SK-MEL-5 (cell line): Measurements from ENCODE around the gene PSMB2. TPM values are rescaled to one million over a fixed set of nuclear protein-coding genes. Genes with fewer than 3 reads are reported as not detected.
A peak's percentile ranks its signal among the peaks of the same experiment; 100 is the strongest.

Source experiments
- DNase-seq: peaks from one replicate; pipeline ENCODE4 v3.0.0-alpha.2; 2016; ENCODE audit warnings: low read depth, low spot score
- in situ Hi-C: cut with HindIII; loops from 2 replicates; pipeline ENCODE4 v1.10.0; 2016; ENCODE audit warnings: low sequenced_read_pairs, high pct_unique_total_duplicates, low pct_unique_long_range_greater_than_20kb
- total RNA-seq: library from RNA; depleted of rRNA; stranded (reverse); fragments of >200 nt; shearing (Covaris generic); gene quantifications from 2 replicates; pipeline ENCODE4 v1.2.3, GENCODE V29; 2014

Gene PSMB2
- total RNA-seq, 1 experiment from 2014 or later = 28.3 TPM

DNA sequence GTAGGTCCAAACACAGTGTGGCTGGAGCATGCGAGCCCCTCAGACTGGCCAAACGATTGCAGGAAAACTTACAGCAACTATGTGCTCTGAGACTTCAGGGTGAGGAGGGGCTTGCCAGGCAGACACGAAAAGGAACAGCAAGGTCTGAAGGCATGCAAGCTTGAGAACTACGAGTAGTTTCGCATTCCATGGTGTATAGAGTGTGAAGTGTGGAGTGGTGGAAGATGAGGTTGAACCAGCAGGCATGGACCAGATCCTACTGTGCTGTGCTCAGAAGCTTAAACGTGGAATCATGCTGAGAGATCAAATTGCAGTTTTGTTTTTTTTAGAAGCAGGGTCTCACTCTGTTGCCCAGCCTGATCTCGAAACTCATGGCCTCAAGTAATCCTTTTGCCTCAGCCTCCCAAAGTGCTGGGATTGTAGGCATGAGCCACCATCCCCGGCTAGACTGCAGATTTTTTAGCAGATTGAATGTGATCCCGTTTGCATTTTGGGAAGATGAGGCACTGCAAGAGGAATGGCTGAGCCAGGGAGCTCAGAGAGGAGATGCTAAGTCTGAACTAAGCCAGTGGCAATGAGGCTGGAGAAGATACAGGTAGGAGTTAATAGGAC, 73.3 kb downstream of the PSMB2 start:
- in situ Hi-C loops = no loop called here
- DNase-seq = no peak

DNA sequence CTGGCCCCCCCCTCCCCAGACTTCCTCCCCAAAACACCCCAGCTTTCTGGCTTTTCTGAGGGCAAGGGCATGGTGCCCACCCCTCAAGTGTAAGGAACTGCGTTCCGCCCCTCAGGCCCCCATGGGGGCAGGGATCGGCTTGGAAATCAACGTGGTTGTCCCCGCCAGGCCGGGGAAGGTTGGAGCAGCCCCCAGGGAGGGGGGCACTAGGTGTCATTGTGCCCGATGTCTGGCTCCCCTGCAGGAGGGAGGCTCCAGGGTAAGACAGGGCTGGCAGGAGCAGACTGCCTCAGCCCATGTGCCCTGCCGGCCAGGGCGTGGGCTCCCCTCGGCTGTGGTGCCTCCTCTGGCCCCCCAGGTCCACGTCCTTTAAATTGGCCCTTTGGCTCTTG, 75.6 kb downstream of the PSMB2 start:
- in situ Hi-C loops = no loop called here
- no peak for DNase-seq

DNA sequence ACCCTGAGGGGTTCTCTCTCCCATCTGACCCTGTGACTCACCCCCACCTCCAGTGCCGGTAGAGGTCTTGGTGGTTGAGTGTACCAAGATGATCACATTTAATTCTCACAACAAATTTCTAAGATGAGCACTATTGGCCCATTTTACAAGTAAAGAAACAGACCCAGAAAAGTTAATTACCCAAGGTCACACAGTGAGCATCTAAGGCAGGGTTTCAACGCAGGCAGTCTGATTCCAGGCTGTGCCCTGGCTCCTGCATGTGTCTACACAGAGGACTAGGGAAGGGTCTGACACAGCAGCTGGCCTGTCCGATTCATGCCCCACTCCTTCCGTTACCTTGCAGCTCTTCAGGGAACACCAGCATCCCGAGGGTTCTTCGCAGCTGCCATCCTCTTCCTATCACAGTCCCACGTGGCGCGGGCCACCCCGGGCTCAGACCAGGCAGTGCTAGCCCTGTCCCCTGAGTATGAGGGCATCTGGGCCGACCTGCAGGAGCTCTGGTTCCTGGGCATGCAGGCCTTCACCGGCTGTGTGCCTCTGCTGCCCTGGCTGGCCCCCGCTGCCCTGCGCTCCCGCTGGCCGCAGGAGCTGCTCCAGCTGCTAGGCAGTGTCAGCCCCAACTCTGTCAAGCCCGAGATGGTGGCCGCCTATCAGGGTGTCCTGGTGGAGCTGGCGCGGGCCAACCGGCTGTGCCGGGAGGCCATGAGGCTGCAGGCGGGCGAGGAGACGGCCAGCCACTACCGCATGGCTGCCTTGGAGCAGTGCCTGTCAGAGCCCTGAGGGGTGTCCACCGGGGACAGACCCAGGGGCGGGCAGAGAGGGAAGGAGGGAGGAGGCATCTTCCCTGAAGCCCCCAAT, 76.2 kb downstream of the PSMB2 start:
- in situ Hi-C loops = no loop called here
- DNase-seq = no peak

DNA sequence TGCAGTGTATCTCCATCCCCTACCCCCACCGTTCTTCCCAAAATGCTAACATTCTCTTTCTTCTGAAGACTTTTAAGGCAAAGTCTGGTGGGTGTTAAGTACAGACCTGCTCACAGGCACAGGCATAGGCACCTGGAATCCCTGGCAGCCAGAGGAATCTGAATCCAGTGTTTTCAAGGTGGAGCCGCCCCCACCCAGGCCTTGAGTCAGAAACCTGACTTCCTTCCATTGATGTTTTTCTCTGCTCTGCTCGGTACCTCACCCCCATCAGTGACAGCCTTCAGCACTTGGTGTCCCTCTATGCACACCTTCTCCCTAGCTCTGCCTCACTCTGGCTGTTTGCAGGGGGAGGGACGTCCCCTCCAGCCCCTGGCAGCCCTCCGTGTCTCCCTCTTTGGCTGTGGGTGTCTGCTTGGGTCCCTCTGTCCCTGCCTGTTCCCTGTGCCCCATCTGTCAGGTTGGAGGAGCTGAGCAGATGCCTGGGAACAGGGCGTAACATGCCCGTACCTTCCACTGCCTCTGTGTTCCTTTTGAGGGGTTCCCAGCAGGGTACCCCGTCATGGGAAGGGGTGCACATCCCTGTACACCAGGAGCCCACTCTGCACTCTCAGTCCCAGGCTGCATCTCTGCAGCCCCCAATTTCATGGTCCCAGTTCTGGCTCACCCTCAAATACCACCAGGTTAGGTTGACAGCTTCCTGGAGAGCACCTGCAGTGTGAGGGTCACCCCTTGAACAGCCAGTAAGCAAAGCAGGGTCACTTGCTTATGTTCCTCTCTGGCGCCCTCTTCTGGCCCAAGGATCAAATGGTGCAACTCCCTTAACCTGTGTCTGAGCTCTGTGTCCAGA, 77.1 kb downstream of the PSMB2 start:
- in situ Hi-C loops = no loop called here
- DNase-seq = peak; percentile 79

DNA sequence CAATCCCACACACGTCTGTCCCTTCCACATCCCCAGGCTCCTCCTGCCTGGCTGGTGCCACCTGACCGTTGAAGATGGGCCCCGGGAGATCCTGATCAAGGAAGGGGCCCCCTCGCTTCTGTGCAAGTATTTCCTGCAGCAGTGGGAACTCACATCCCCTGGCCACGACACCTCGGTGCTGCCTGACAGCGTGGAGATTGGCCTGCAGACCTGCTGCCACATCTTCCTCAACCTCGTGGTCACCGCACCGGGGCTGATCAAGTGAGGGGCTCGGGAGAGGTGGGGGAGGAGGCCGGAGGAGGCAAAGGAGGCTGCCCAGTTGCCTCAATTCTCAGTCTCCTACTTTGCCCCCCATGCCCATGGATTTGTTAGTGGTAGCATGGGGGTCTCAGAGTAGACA, 78.2 kb downstream of the PSMB2 start:
- no peak for DNase-seq
- in situ Hi-C loops = no loop called here

DNA sequence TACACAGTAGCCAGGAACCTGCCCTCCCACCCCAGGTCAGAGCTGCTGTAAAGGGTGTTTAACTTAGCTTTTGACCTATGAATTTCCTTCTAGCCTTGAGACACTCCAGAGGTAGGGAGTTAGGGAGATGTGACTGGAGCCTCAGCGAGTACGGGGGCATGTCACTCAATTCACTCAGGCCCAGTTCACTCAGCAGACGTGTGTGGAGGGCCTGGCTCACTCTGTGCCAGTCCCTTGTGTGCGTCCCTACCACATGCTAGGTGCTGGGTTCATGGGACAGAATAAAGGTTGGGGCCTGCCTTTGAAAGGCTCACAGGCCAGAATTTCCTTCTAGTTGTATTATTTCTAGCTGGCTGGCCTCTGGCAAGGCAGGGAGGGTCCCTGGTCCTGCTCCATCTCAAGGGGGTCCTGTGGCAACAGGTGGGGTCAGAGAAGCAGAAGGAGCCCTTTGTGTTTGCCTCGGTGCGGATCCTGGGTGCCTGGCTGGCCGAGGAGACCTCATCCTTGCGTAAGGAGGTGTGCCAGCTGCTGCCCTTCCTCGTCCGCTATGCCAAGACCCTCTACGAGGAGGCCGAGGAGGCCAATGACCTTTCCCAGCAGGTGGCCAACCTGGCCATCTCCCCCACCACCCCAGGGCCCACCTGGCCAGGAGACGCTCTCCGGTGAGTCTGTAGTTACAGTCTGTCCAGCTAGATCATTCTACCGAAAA, 79.2 kb downstream of the PSMB2 start:
- in situ Hi-C loops = no loop called here

DNA sequence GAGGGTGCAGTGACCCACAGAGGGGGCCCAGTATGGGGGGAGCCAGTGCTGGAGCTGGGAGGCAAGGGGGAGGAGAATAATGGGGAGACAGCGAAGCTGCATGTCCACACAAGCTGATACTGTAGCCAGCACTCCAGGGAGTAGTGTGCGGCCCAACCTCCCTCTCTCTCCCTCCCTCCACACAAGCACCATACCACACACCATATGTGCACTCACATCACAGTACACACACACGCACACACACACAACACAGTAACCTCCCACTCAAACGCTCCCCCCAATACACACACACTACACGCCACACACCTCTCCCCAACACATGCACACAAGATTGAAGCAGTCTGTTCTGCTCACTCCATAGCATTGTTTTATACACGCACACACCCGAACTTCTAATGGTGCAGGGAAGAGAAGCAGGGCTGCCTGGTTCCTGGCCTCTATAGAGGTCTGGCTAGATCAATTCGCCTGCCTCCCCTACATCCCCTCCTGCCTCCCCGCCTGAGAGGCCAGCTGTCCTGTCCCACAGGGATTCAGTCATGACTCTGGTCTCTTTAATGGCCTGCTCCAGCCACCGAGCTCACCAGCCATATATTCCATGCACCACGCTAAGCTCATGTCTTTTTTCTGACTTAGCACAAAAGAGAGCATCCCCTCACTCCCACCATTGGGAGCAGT, 79.9 kb downstream of the PSMB2 start:
- in situ Hi-C loops = no loop called here
- DNase-seq = no peak

More for the DNA sequence above, 79.2 kb downstream of the PSMB2 start:
- DNase-seq = no peak

DNA sequence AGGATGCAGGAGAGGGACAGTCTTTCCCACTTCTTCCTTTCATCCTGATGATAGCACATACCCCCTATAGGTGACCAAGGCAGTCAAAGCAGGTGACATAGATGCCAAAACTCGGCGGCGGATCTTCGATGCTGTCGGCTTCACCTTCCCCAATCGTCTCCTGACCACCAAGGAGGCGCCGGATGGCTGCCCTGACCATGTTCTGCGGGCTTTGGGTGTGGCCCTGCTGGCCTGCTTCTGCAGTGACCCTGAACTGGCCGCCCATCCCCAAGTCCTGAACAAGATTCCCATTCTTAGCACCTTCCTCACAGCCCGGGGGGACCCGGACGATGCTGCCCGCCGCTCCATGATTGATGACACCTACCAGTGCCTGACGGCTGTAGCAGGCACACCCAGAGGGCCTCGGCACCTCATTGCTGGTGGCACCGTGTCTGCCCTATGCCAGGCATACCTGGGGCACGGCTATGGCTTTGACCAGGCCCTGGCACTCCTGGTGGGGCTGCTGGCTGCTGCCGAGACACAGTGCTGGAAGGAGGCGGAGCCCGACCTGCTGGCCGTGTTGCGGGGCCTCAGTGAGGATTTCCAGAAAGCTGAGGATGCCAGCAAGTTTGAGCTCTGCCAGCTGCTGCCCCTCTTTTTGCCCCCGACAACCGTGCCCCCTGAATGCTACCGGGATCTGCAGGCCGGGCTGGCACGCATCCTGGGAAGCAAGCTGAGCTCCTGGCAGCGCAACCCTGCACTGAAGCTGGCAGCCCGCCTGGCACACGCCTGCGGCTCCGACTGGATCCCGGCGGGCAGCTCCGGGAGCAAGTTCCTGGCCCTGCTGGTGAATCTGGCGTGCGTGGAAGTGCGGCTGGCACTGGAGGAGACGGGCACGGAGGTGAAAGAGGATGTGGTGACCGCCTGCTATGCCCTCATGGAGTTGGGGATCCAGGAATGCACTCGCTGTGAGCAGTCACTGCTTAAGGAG, 80.8 kb downstream of the PSMB2 start:
- in situ Hi-C loops = no loop called here
- no peak for DNase-seq

DNA sequence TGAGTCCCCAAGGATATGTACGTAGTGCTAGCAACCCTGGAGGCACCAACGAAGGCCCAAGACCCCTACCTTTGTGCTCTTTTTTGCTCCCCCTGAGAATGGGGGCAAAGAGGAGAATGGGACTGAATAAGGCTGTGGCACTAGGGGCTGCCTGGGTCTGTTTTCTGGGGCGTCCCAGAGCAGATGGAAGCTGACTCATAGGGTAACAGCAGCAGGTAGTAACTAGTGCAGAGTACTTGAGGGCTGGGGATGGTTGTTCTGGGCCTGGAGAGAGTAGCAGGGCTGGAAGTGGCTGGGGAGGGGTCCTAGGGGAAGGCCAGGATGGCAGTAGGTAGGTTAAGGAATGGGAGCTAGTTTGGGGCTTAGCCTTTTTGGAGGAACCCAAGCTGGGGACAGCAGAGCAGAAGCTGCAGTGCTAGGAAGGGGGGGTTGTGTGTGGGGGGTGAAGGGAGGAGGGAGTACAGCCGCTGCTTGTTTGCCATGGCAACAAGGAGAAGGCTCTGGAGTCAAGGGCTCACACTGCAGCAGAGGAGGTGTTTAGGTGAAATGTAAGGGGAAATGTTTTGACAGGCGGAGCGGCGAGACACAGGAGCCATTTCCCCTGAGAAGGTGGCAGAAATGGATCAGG, 81.9 kb downstream of the PSMB2 start:
- in situ Hi-C loops = no loop called here
- no peak for DNase-seq

DNA sequence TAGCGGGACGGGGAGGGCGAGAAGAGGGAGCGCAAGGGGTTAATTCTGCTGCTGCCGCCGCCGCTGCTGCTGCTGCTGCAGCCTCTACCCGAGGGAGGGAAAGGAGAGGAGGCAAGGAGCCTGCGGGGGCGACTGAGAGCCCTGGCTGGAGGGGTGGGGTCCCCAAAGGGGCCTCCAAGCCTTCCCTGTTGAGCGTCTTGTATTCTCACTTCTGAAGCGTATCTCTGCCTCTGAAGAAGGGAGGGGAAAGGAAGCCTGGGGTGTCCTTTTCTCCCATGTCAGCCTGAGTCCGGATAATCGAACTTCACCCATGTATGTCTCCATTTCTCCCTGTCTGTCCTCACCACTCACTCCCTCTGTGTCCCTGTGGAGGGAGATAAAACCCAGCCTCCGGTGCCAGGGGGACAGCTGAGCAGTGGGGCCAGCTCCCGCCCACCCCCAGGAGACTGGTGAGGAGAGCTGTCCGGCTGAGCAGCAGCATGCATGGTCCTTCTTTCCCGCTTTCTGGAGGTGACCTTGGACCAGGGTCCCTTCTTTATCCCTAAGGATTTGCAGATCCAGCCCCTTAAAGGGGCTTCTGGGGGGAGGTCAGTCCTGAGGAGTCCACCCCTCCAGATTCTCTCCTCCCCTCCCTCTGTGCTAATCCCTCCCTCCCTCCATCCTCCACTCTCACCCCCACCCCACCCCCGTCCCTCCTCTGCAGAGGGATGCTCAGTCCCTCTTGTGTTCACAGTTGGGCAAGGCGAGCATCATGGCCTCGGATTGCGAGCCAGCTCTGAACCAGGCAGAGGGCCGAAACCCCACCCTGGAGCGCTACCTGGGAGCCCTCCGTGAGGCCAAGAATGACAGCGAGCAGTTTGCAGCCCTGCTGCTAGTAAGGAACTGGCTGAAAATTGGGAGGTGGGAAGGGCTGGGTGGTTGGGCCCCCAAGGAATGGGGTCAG, 82.7 kb downstream of the PSMB2 start:
- in situ Hi-C loops = no loop called here

DNA sequence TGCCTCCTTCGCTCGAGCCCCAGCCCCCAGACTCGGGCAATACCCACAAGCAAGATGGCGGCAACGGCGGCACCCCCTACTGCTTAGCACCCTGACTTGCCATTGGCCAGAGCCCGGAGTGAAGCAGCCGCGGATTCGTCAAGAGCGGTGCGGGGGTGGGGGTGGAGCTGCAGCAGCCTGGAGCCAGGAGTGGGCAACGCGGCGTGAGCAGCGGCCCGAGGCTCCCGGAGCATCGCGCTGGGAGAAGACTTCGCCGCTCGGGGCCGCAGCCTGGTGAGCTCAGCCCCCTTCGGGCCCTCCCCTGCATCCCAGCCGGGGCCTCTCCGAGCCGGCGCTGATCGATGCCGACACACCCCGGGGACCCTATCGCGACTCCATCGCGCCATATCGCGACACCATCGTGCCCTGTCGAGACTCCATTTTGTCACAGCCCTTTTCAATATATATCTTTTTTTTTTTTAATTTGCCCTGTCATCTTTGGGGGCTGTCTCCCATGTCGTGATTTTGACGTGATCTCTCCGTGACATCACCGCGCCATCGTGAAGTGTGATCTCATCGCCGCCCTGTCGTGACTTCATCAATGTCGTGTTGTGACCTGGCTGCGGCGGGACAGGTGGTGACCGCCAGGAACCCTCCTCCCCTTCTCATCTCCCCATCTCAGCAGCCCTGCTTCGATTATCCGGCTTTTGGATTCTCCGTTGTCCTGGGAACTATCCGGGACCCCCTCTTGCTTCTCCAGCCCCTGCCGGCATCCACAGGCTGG, 83.5 kb downstream of the PSMB2 start, which contains the start of gene NCDN:
Gene NCDN (plus strand): TSS at position 189 of the 763 bp plus-strand sequence. CDS start 392 bp downstream, at position 581.
- peak; percentile 95 for DNase-seq
- in situ Hi-C loops = no loop called here

More for the DNA sequence above, 82.7 kb downstream of the PSMB2 start:
- DNase-seq = no peak

DNA sequence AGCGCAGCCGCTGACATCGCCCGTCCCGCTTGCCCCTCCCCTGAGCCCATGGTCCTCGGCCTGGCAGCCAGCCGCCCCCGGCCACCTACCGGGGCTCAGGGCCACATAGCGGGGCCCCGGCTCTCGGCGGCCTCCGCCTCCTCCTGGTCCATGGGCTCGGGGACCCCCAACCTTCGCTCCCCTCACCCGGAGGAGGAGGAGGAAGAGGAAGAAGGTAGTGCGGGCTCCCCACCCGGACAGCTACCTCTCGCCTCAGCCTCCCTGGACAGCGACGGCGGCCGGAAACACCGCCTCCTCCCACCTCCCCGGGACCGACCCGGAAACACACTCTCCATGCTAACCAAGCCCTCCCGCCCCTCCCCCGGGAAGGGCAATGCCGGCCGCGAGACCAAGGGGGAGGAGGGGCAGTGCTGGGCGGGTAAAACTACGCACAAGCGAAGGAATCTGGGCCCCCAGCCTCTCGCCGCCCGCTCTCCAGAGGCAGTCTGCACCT, 84.2 kb downstream of the PSMB2 start, which contains the start of gene KIAA0319L:
Gene KIAA0319L (minus strand): TSS at position 286 of the 493 bp plus-strand sequence. CDS start 2,912 bp downstream, outside the sequence.
- in situ Hi-C loops = no loop called here
- DNase-seq = peak; percentile 49

DNA sequence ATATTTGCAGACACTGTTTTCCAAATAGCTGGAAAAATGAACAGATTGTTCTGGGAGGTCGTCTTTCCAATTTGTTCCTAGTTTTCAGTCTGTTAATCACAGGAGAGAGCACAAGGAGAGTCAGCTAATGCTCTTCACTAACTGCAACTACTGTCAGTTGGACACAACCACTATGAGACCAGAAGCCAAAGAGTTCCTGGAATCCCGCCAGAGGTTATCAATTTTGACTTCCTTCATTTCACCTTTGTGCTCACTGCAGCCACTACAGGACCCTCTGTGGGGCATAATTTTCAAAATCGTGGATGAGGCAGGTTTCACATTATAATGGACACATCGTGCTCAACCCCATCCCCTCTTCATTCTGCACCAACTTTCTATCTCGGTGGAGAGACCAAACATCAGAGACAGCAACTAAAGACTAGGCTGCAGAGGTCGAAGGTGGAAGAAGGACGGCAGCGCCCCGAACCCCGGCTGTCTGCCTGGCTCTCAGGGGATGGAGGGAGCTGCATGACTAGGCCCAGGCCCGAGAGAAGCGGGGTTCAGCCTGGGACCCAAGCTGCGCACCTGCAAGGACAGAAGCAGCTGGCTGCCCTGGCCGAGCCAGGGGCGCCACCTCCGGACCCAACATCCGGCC, 84.7 kb downstream of the PSMB2 start:
- in situ Hi-C loops = no loop called here
- no peak for DNase-seq
